ENCODE results near the gene GJC3.
"Not testable (repeated sequence)": the region's sequence is repeated elsewhere in the genome, so short reads cannot be mapped to it uniquely, and the experiment has no call there.

The GJC3 gene

GRCh38 chr7:99969298-99969697, 39.9 kb upstream of the GJC3 start:
- H3K27me3 ChIP-seq (replicated peaks; ENCODE audit: insufficient read depth, low read length) = peaks cover 26% of the 10 kb centered on the region
- no peak overlapping the region for H3K4me3 ChIP-seq (ENCODE audit: low read length)

DNA sequence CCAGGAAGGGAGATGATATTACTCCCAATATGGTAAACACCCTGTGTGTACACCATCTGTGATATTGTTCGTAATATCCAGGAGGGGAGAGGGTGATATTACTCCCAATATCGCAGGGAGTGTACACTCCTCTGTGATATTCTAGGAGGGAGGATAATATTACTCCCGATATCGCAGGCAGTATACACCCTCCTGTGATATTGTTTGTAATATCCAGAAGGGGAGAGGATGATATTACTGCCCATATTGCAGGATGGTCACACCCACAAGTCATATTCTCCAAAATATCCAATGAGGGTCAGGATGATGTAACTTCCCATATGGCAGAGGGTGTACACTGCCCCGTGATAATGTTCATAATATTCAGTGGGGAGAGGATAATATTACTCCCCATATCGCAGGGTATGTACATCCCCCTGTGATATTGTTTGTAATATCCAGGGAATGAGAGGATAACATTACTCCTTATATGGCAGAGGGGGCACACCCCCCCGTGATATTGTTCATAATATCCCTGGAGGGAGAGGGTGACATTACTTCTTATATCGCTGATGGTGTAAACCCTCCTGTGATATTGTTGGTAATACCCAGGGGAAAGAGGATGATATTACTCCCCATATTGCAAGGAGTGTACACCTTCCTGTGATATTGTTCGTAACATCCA, 29.3 kb upstream of the GJC3 start:
- Histone ChIP-seq H4K20me1 (ENCODE audit: insufficient read depth, low read length) (no peaks in the 10 kb centered on the region), H3K4me3 (ENCODE audit: low read length) (no peak overlapping the region), H3K79me2 (ENCODE audit: low read length) (no peaks in the 10 kb centered on the region), H3K27ac (ENCODE audit: low read length) (no peak overlapping the region), H3K9me3 (replicated peaks; ENCODE audit: insufficient read depth, low read length) (no peaks in the 10 kb centered on the region), H2AFZ (ENCODE audit: low read length) (no peak overlapping the region), H3K36me3 (replicated peaks; ENCODE audit: insufficient read depth, low read length) (no peaks in the 10 kb centered on the region), H3K27me3 (replicated peaks; ENCODE audit: insufficient read depth, low read length) (peaks cover 73% of the 10 kb centered on the region), H3F3A (ENCODE audit: insufficient read depth, low read length) (no peaks in the 10 kb centered on the region), H3K4me1 (ENCODE audit: low read length) (peaks cover 7% of the 10 kb centered on the region), H3K9ac (ENCODE audit: low read length) (no peak overlapping the region), H3K4me2 (ENCODE audit: low read depth, low read length) (no peak overlapping the region), H3K9me2 (replicated peaks; ENCODE audit: insufficient read depth, low read length) (no peaks in the 10 kb centered on the region)
- TF ChIP-seq EZH2 (optimal IDR thresholded peaks at IDR 0.05; ENCODE audit: low read depth, low read length) = no peak
- TF ChIP-seq CTCF (IDR thresholded peaks at IDR 0.05; ENCODE audit: low read length) = no peak
- TF ChIP-seq EZH2phosphoT487 (IDR thresholded peaks at IDR 0.05; ENCODE audit: low read length) = no peak
- DNase-seq = no peak

More at GRCh38 chr7:99969298-99969697, 39.9 kb upstream of the GJC3 start:
- no peak for DNase-seq
- H3K9me2 ChIP-seq (replicated peaks; ENCODE audit: insufficient read depth, low read length) = no peaks in the 10 kb centered on the region
- H3K79me2 ChIP-seq (ENCODE audit: low read length) = no peaks in the 10 kb centered on the region
- H3K4me2 ChIP-seq (ENCODE audit: low read depth, low read length) = no peak overlapping the region
- H3K27ac ChIP-seq (ENCODE audit: low read length) = no peak overlapping the region
- no peak overlapping the region for H2AFZ ChIP-seq (ENCODE audit: low read length)
- TF ChIP-seq EZH2phosphoT487 (IDR thresholded peaks at IDR 0.05; ENCODE audit: low read length) (no peak), CTCF (IDR thresholded peaks at IDR 0.05; ENCODE audit: low read length) (no peak), EZH2 (optimal IDR thresholded peaks at IDR 0.05; ENCODE audit: low read depth, low read length) (no peak)
- no peaks in the 10 kb centered on the region for H3K4me1 ChIP-seq (ENCODE audit: low read length)
- H3F3A ChIP-seq (ENCODE audit: insufficient read depth, low read length) = no peaks in the 10 kb centered on the region
- no peaks in the 10 kb centered on the region for H4K20me1 ChIP-seq (ENCODE audit: insufficient read depth, low read length)
- no peaks in the 10 kb centered on the region for H3K9me3 ChIP-seq (replicated peaks; ENCODE audit: insufficient read depth, low read length)
- no peak overlapping the region for H3K9ac ChIP-seq (ENCODE audit: low read length)
- no peaks in the 10 kb centered on the region for H3K36me3 ChIP-seq (replicated peaks; ENCODE audit: insufficient read depth, low read length)

- Histone ChIP-seq H3F3A (ENCODE audit: insufficient read depth, low read length) (no peaks in the 10 kb centered on the region), H3K27ac (ENCODE audit: low read length) (no peak overlapping the region), H3K9me3 (replicated peaks; ENCODE audit: insufficient read depth, low read length) (no peaks in the 10 kb centered on the region), H3K9ac (ENCODE audit: low read length) (no peak overlapping the region), H3K4me1 (ENCODE audit: low read length) (peaks cover 7% of the 10 kb centered on the region), H3K4me2 (ENCODE audit: low read depth, low read length) (no peak overlapping the region), H3K79me2 (ENCODE audit: low read length) (no peaks in the 10 kb centered on the region), H3K27me3 (replicated peaks; ENCODE audit: insufficient read depth, low read length) (peaks cover 43% of the 10 kb centered on the region), H2AFZ (ENCODE audit: low read length) (no peak overlapping the region), H3K36me3 (replicated peaks; ENCODE audit: insufficient read depth, low read length) (no peaks in the 10 kb centered on the region), H4K20me1 (ENCODE audit: insufficient read depth, low read length) (no peaks in the 10 kb centered on the region), H3K4me3 (ENCODE audit: low read length) (no peak overlapping the region), H3K9me2 (replicated peaks; ENCODE audit: insufficient read depth, low read length) (no peaks in the 10 kb centered on the region)
- DNase-seq = peak; percentile 40
- TF ChIP-seq EZH2 (optimal IDR thresholded peaks at IDR 0.05; ENCODE audit: low read depth, low read length) (no peak), CTCF (IDR thresholded peaks at IDR 0.05; ENCODE audit: low read length) (no peak), EZH2phosphoT487 (IDR thresholded peaks at IDR 0.05; ENCODE audit: low read length) (no peak)
Observed at GRCh38 chr7:99955247-99955646, 25.8 kb upstream of the GJC3 start.

- not testable (repeated sequence) for H3K27ac ChIP-seq (ENCODE audit: low read length); H3K79me2 ChIP-seq (ENCODE audit: low read length); H3K9ac ChIP-seq (ENCODE audit: low read length); H3F3A ChIP-seq (ENCODE audit: insufficient read depth, low read length); H2AFZ ChIP-seq (ENCODE audit: low read length); H3K4me2 ChIP-seq (ENCODE audit: low read depth, low read length); H4K20me1 ChIP-seq (ENCODE audit: insufficient read depth, low read length); H3K4me3 ChIP-seq (ENCODE audit: low read length); H3K9me3 ChIP-seq (replicated peaks; ENCODE audit: insufficient read depth, low read length); H3K4me1 ChIP-seq (ENCODE audit: low read length); H3K9me2 ChIP-seq (replicated peaks; ENCODE audit: insufficient read depth, low read length); H3K36me3 ChIP-seq (replicated peaks; ENCODE audit: insufficient read depth, low read length); DNase-seq
- H3K27me3 ChIP-seq (replicated peaks; ENCODE audit: insufficient read depth, low read length) = peaks cover 37% of the 10 kb centered on the region
Observed at GRCh38 chr7:99954643-99955042, 25.2 kb upstream of the GJC3 start.
